ENCODE data around the gene PMEPA1.

Gene PMEPA1

DNA sequence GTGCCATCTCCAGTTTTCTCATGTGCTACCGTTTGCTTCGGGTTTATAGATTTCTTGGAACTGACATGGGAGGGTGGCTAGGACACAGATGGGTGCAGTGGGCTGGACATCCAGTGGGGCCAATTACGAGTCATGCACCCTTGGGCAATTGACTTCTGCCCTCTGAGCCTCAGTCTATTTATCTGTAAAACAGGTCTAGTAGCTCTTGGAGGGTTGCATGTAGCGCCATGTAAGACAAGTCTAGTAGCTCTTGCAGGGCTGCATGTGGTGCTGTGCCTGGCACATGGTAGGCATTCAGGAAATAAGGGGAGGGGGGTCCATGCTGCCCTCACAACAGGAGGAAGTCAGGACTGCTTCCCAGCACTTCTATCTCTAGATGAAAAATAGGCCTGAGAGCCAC, 15.3 kb downstream of the PMEPA1 start:
- DNase-seq (ENCODE audit: low spot score) = no peak
- no peak for TF ChIP-seq CTCF (IDR thresholded peaks at IDR 0.05; ENCODE audit: extremely low read depth, insufficient read depth, missing control alignments)
- in situ Hi-C loops (cut with MboI; ENCODE audit: low pct_unique_long_range_greater_than_20kb, low sequenced_read_pairs, unreplicated experiment) = no loop called here

GRCh38 chr20:57693670-57694329, 16.0 kb downstream of the PMEPA1 start:
- in situ Hi-C loops (cut with MboI; ENCODE audit: low pct_unique_long_range_greater_than_20kb, low sequenced_read_pairs, unreplicated experiment) = no loop called here
- no peak for TF ChIP-seq CTCF (IDR thresholded peaks at IDR 0.05; ENCODE audit: extremely low read depth, insufficient read depth, missing control alignments)
- DNase-seq (ENCODE audit: low spot score) = no peak

DNA sequence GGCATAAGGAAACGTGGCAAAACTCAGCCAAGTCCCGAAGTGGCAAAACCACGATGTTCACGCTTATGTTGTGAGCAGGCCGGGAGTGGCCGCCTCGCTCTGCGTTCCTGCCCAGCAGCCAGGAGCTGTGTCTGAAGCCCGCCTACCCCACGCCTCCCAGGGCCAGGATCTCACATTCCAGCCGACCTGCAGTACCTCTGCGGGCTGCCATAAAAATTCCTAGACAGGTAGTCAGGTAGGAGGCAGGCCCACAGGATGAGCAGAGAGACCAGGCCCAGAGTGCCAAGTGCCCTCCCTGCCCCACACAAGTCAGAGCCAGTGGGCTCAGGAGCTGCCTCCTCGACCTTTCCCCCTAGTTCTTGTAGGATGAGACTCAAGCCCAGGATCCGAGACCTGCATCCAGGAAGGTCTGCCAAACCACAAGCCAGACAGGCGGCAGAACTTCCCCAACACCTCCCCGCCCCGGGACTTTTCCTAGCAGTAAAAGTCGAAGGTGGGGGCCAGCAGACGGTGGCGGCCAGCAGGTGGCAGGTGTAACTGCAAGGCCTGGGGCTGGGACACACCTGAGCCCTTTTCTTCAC, 16.7 kb downstream of the PMEPA1 start:
- no peak for DNase-seq (ENCODE audit: low spot score)
- peak; percentile 29 for TF ChIP-seq CTCF (IDR thresholded peaks at IDR 0.05; ENCODE audit: extremely low read depth, insufficient read depth, missing control alignments)
- in situ Hi-C loops (cut with MboI; ENCODE audit: low pct_unique_long_range_greater_than_20kb, low sequenced_read_pairs, unreplicated experiment) = no loop called here

DNA sequence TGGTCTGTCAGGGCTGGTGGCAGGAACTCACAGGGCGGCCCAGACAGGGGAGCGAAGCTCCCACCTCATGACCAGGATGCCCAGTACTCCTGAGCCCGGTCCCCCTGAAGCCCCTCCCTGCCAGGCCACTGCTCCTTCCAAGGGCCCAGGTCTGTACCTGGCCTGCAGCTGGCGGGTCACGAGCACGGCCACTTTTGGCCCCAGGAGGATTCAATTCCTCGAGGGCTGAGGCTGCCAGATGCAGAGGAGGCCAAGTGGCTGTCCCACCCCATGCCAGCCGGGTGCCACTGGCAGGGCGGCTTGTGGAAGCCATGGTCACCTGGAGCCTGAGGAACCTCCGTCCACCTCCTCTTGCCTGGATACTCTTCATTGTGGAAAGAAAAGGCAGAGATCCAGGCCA, 17.4 kb downstream of the PMEPA1 start:
- in situ Hi-C loops (cut with MboI; ENCODE audit: low pct_unique_long_range_greater_than_20kb, low sequenced_read_pairs, unreplicated experiment) = no loop called here
- no peak for TF ChIP-seq CTCF (IDR thresholded peaks at IDR 0.05; ENCODE audit: extremely low read depth, insufficient read depth, missing control alignments)

DNA sequence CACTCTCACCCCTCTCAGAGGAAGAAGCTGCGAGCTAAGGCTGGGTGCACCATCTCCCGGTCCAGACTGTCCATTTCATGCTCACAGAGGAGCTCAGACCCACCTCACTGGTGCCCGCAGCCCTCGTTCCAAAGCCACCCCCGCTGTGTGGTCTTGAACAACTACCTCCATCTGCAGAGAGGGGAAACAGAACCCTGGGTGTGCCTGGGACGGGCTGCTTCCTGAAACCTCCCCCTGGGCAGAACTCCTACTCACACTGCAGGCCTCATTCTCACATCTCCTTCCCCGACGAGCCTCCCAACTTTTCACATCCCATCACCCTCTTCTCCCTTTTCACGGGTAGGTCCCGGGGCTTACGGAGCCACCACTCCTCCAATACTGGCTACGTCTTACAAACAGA, 18.1 kb downstream of the PMEPA1 start:
- TF ChIP-seq CTCF (IDR thresholded peaks at IDR 0.05; ENCODE audit: extremely low read depth, insufficient read depth, missing control alignments) = no peak
- no peak for DNase-seq (ENCODE audit: low spot score)
- in situ Hi-C loops (cut with MboI; ENCODE audit: low pct_unique_long_range_greater_than_20kb, low sequenced_read_pairs, unreplicated experiment) = no loop called here

More for the DNA sequence above, 17.4 kb downstream of the PMEPA1 start:
- DNase-seq (ENCODE audit: low spot score) = no peak

GRCh38 chr20:57690525-57690924, 19.3 kb downstream of the PMEPA1 start:
- no peak for TF ChIP-seq CTCF (IDR thresholded peaks at IDR 0.05; ENCODE audit: extremely low read depth, insufficient read depth, missing control alignments)
- in situ Hi-C loops (cut with MboI; ENCODE audit: low pct_unique_long_range_greater_than_20kb, low sequenced_read_pairs, unreplicated experiment) = no loop called here
- DNase-seq (ENCODE audit: low spot score) = no peak

All from GM13977 (cell line).